ENCODE data around the gene SHBG. TPM values are rescaled to one million over a fixed set of nuclear protein-coding genes. Genes with fewer than 3 reads are reported as not detected.

SHBG gene
- total RNA-seq, 1 experiment from 2014 or later, result not detected

GRCh38 chr17:7651665-7652387 is 21.9 kb downstream of the SHBG start:
- no peaks in the 10 kb centered on the region for H3K9me2 ChIP-seq (ENCODE audit: insufficient read depth)
- TF ChIP-seq CBX3 (IDR thresholded peaks at IDR 0.05; ENCODE audit: low read depth), result no peak
- TF ChIP-seq RAD21 (IDR thresholded peaks at IDR 0.05; ENCODE audit: low read depth), result no peak
- TF ChIP-seq CTCF (IDR thresholded peaks at IDR 0.05 in 2 of 3, conservative IDR thresholded peaks at IDR 0.05 in 1 of 3; ENCODE audit: borderline replicate concordance in 1 of 3, insufficient read depth in 1 of 3, low read depth in 2 of 3, low read length in 2 of 3), result no peak
- TF ChIP-seq ATF3 (IDR thresholded peaks at IDR 0.05), result no peak
- no peak for TF ChIP-seq REST (IDR thresholded peaks at IDR 0.05; ENCODE audit: low read depth)
- no peak for TF ChIP-seq ZNF274 (IDR thresholded peaks at IDR 0.05; ENCODE audit: low read depth, low read length)
- TF ChIP-seq ZFX (IDR thresholded peaks at IDR 0.05), result no peak
- no peak for TF ChIP-seq POLR2A (IDR thresholded peaks at IDR 0.05; ENCODE audit: borderline replicate concordance, extremely low read depth, insufficient read depth, insufficient read length)
- TF ChIP-seq POLR2AphosphoS5 (IDR thresholded peaks at IDR 0.05; ENCODE audit: low read depth, low read length), result no peak
- no peak for TF ChIP-seq CEBPB (IDR thresholded peaks at IDR 0.05; ENCODE audit: low read depth)
- no peak for TF ChIP-seq MAX (IDR thresholded peaks at IDR 0.05)
- no peak for TF ChIP-seq JUND (IDR thresholded peaks at IDR 0.05)
- TF ChIP-seq ZBTB33 (IDR thresholded peaks at IDR 0.05; ENCODE audit: extremely low read depth, insufficient replicate concordance, low read length), result no peak
- TF ChIP-seq SRF (IDR thresholded peaks at IDR 0.05; ENCODE audit: low read depth), result no peak
- no peak for TF ChIP-seq TCF7L2 (IDR thresholded peaks at IDR 0.05; ENCODE audit: borderline replicate concordance, extremely low read depth, insufficient read depth, insufficient read length)
- TF ChIP-seq FOSL1 (IDR thresholded peaks at IDR 0.05; ENCODE audit: low read depth), result no peak
- no peak for TF ChIP-seq ELF1 (IDR thresholded peaks at IDR 0.05; ENCODE audit: borderline replicate concordance, low read depth)
- ChIA-PET CTCF (no interaction called here), POLR2A (interaction anchor here (1.0 kb wide), 1 partner anchor 35 kb away, joined by 3 read pairs; the partner anchor contains the start of gene TP53), RAD21 (ENCODE audit: low non-redundant PET in 1 of 2, low total read pairs in 2 of 2, uncharacterized antibody in 2 of 2, unreplicated experiment in 2 of 2) (no interaction called here)
- no peaks in the 10 kb centered on the region; the same call in 1 of the 2 replicates for H3K27me3 ChIP-seq (ENCODE audit: insufficient read depth, low read length)
- no peak for DNase-seq (ENCODE audit: low read depth, low spot score)
- H3K9me3 ChIP-seq (ENCODE audit: control insufficient read depth in 1 of 2, insufficient read depth in 1 of 2, low read depth in 1 of 2, low read length in 2 of 2), result no peaks in the 10 kb centered on the region
- no peaks in the 10 kb centered on the region for H3K79me2 ChIP-seq (ENCODE audit: insufficient read depth, low read length)
- H2AFZ ChIP-seq (ENCODE audit: low read depth, low read length, poor library complexity, severe bottlenecking), result no peak overlapping the region
- H3K9ac ChIP-seq (ENCODE audit: low read length), result no peak overlapping the region
- no peak overlapping the region for H3K4me2 ChIP-seq (ENCODE audit: low read length)
- no peak overlapping the region for H3K27ac ChIP-seq (ENCODE audit: low read depth, low read length)
- H3K4me3 ChIP-seq (replicated peaks in 1 of 2; ENCODE audit: low read depth in 1 of 2, low read length in 2 of 2), result no peak overlapping the region
- no TSS peak for BruUV-seq (replicated peaks)
- intact Hi-C loops (cut with micrococcal nuclease), result no loop called here
- no peak for ATAC-seq
- H3K4me1 ChIP-seq (ENCODE audit: control insufficient read depth in 1 of 2, insufficient read depth in 2 of 2, low read length in 2 of 2), result peaks cover under 1 to 1% of the 10 kb centered on the region in 2 experiments; a peak in 3 of 4 replicates
- no peaks in the 10 kb centered on the region for H3K36me3 ChIP-seq (ENCODE audit: control insufficient read depth in 1 of 2, insufficient read depth in 2 of 2, low read length in 2 of 2)
- H4K20me1 ChIP-seq (ENCODE audit: insufficient read depth), result no peaks in the 10 kb centered on the region
